ENCODE data around the gene MIX23.

Gene MIX23

DNA sequence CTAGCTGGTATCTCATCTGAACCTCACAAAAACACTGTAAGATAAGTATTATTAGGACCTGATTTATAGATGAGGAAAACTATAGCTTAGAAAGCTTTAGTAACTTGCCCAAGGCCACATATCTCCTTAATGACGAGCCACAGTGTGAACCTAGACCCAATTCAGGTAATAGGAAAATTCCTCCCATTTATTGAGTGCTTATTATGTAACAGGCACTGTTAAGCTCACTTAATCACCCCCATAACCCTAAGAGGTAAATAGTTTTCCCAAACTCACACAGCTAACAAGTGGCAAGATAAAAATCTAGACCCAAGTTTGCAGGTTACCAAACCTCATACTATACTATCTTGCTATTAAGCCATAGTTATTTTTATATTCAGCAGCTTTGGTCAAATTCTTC lies 24.9 kb upstream of the MIX23 start:
- no peak overlapping the region for H2AFZ ChIP-seq (ENCODE audit: low read length)
- peaks cover 96% of the 10 kb centered on the region; the same call in 1 of the 2 replicates for H3K36me3 ChIP-seq (ENCODE audit: insufficient read depth, low read length)

GRCh38 chr3:122406198-122406597 lies 23.2 kb upstream of the MIX23 start:
- Histone ChIP-seq H3K9me2 (replicated peaks; ENCODE audit: low read depth, low read length) (no peaks in the 10 kb centered on the region), H2AFZ (ENCODE audit: low read length) (no peak overlapping the region), H3K79me2 (ENCODE audit: insufficient read depth, low read length) (peaks cover 5% of the 10 kb centered on the region; the same call in 1 of the 2 replicates), H3K4me2 (ENCODE audit: low read depth, low read length, poor library complexity, severe bottlenecking) (no peak overlapping the region), H3K4me1 (ENCODE audit: insufficient read depth, low read length, poor library complexity, severe bottlenecking) (no peaks in the 10 kb centered on the region), H3K36me3 (ENCODE audit: insufficient read depth, low read length) (peaks cover 87% of the 10 kb centered on the region; the same call in 1 of the 2 replicates), H4K20me1 (ENCODE audit: insufficient read depth, low read length, poor library complexity, severe bottlenecking) (no peaks in the 10 kb centered on the region), H3K9ac (ENCODE audit: low read depth, low read length, poor library complexity, severe bottlenecking) (no peak overlapping the region), H3F3A (ENCODE audit: low read depth) (no peaks in the 10 kb centered on the region), H3K4me3 (ENCODE audit: low read length, poor library complexity, severe bottlenecking) (no peak overlapping the region), H3K9me3 (ENCODE audit: insufficient read depth, low read depth, low read length) (no peaks in the 10 kb centered on the region), H3K27me3 (ENCODE audit: insufficient read depth, low read length, poor library complexity, severe bottlenecking) (no peaks in the 10 kb centered on the region)
- TF ChIP-seq, protein P1, sequence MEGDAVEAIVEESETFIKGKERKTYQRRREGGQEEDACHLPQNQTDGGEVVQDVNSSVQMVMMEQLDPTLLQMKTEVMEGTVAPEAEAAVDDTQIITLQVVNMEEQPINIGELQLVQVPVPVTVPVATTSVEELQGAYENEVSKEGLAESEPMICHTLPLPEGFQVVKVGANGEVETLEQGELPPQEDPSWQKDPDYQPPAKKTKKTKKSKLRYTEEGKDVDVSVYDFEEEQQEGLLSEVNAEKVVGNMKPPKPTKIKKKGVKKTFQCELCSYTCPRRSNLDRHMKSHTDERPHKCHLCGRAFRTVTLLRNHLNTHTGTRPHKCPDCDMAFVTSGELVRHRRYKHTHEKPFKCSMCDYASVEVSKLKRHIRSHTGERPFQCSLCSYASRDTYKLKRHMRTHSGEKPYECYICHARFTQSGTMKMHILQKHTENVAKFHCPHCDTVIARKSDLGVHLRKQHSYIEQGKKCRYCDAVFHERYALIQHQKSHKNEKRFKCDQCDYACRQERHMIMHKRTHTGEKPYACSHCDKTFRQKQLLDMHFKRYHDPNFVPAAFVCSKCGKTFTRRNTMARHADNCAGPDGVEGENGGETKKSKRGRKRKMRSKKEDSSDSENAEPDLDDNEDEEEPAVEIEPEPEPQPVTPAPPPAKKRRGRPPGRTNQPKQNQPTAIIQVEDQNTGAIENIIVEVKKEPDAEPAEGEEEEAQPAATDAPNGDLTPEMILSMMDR (conservative IDR thresholded peaks at IDR 0.05; ENCODE audit: low read length), result no peak
- no peak for TF ChIP-seq EZH2phosphoT487 (IDR thresholded peaks at IDR 0.05; ENCODE audit: borderline replicate concordance)

More for the DNA sequence above, 24.9 kb upstream of the MIX23 start:
- no peaks in the 10 kb centered on the region for H3K79me2 ChIP-seq (ENCODE audit: insufficient read depth, low read length)
- no peaks in the 10 kb centered on the region for H3K27me3 ChIP-seq (ENCODE audit: insufficient read depth, low read length, poor library complexity, severe bottlenecking)
- H3F3A ChIP-seq (ENCODE audit: low read depth), result no peaks in the 10 kb centered on the region
- no peaks in the 10 kb centered on the region for H4K20me1 ChIP-seq (ENCODE audit: insufficient read depth, low read length, poor library complexity, severe bottlenecking)
- no peaks in the 10 kb centered on the region for H3K9me3 ChIP-seq (ENCODE audit: insufficient read depth, low read depth, low read length)
- TF ChIP-seq, protein P1 (conservative IDR thresholded peaks at IDR 0.05; ENCODE audit: low read length), result no peak
- TF ChIP-seq EZH2phosphoT487 (IDR thresholded peaks at IDR 0.05; ENCODE audit: borderline replicate concordance), result no peak
- no peaks in the 10 kb centered on the region for H3K9me2 ChIP-seq (replicated peaks; ENCODE audit: low read depth, low read length)
- H3K9ac ChIP-seq (ENCODE audit: low read depth, low read length, poor library complexity, severe bottlenecking), result no peak overlapping the region
- H3K4me2 ChIP-seq (ENCODE audit: low read depth, low read length, poor library complexity, severe bottlenecking), result no peak overlapping the region
- H3K4me1 ChIP-seq (ENCODE audit: insufficient read depth, low read length, poor library complexity, severe bottlenecking), result no peaks in the 10 kb centered on the region
- H3K4me3 ChIP-seq (ENCODE audit: low read length, poor library complexity, severe bottlenecking), result no peak overlapping the region

- Histone ChIP-seq H4K20me1 (ENCODE audit: insufficient read depth, low read length, poor library complexity, severe bottlenecking) (no peaks in the 10 kb centered on the region), H3K9me2 (replicated peaks; ENCODE audit: low read depth, low read length) (no peaks in the 10 kb centered on the region), H3K4me1 (ENCODE audit: insufficient read depth, low read length, poor library complexity, severe bottlenecking) (no peaks in the 10 kb centered on the region), H3K4me3 (ENCODE audit: low read length, poor library complexity, severe bottlenecking) (no peak overlapping the region), H3K9me3 (ENCODE audit: insufficient read depth, low read depth, low read length) (no peaks in the 10 kb centered on the region), H3F3A (ENCODE audit: low read depth) (no peaks in the 10 kb centered on the region), H3K4me2 (ENCODE audit: low read depth, low read length, poor library complexity, severe bottlenecking) (no peak overlapping the region), H3K27me3 (ENCODE audit: insufficient read depth, low read length, poor library complexity, severe bottlenecking) (no peaks in the 10 kb centered on the region), H3K79me2 (ENCODE audit: insufficient read depth, low read length) (peaks cover 5% of the 10 kb centered on the region; the same call in 1 of the 2 replicates), H3K36me3 (ENCODE audit: insufficient read depth, low read length) (peaks cover 75% of the 10 kb centered on the region; the same call in 1 of the 2 replicates), H2AFZ (ENCODE audit: low read length) (no peak overlapping the region), H3K9ac (ENCODE audit: low read depth, low read length, poor library complexity, severe bottlenecking) (no peak overlapping the region)
- TF ChIP-seq, protein P1 (conservative IDR thresholded peaks at IDR 0.05; ENCODE audit: low read length), result no peak
- no peak for TF ChIP-seq EZH2phosphoT487 (IDR thresholded peaks at IDR 0.05; ENCODE audit: borderline replicate concordance)
These were observed 22.0 kb upstream of the MIX23 start for GRCh38 chr3:122405015-122405414.
